Measurements from ENCODE around the gene HHEX. TPM values are rescaled to one million over a fixed set of nuclear protein-coding genes. Genes with fewer than 3 reads are reported as not detected.

Gene HHEX
- total and polyA plus RNA-seq, 10 donors, result 45.9 to 81.1 (median 58.4) TPM

GRCh38 chr10:92664322-92664721 lies 25.4 kb upstream of the HHEX start:
- no peak for TF ChIP-seq POLR2A (IDR thresholded peaks at IDR 0.05)
- no peak for TF ChIP-seq POLR2AphosphoS5 (IDR thresholded peaks at IDR 0.05)
- TF ChIP-seq CTCF (IDR thresholded peaks at IDR 0.05 in 8 of 11, conservative IDR thresholded peaks at IDR 0.05 in 3 of 11), result no peak
- Histone ChIP-seq H3K27ac (no peak overlapping the region), H3K4me3 (no peak overlapping the region), H3K4me1 (no peaks in the 10 kb centered on the region), H3K36me3 (no peaks in the 10 kb centered on the region), H3K27me3 (replicated peaks in 1 of 7) (no peaks in the 10 kb centered on the region), H3K9me3 (peaks cover 14 to 44% (median 33%) of the 10 kb centered on the region in 8 donors)
- no peak for DNase-seq
- intact Hi-C loops (cut with DNase I; ENCODE audit: low total_unique reads), result no loop called here

DNA sequence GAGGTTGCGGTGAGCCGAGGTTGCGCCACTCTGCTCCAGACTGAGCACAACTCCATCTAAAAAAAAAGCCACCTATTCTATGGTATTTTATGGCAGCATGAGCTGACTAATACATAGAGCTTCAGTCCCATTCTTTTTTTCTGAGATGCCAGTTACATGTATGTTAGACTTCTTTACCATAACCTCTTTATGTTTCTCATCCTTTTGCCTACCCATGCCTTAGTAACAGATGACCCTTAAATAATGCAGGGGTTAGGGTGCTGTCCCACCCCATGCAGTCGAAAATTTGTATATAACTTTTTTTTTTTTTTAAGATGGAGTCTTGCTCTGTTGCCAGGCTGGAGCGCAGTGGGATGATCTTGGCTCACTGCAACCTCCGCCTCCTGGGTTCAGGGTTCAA lies 22.7 kb upstream of the HHEX start:
- no peak for TF ChIP-seq POLR2AphosphoS5 (IDR thresholded peaks at IDR 0.05)
- no peak for TF ChIP-seq CTCF (IDR thresholded peaks at IDR 0.05 in 8 of 11, conservative IDR thresholded peaks at IDR 0.05 in 3 of 11)
- no peak for TF ChIP-seq POLR2A (IDR thresholded peaks at IDR 0.05)
- H3K4me3 ChIP-seq, result no peak overlapping the region
- 95 to 97% (median 95%) methylated on average over 6 of the region's 6 CpGs for WGBS, 5 donors
- intact Hi-C loops (cut with DNase I; ENCODE audit: low total_unique reads), result no loop called here
- no peaks in the 10 kb centered on the region for H3K4me1 ChIP-seq
- no peaks in the 10 kb centered on the region for H3K27me3 ChIP-seq (replicated peaks in 1 of 7)
- H3K36me3 ChIP-seq, result no peaks in the 10 kb centered on the region
- DNase-seq, result no peak
- H3K27ac ChIP-seq, result no peak overlapping the region
- H3K9me3 ChIP-seq, result peaks cover 14 to 31% (median 24%) of the 10 kb centered on the region in 8 donors

DNA sequence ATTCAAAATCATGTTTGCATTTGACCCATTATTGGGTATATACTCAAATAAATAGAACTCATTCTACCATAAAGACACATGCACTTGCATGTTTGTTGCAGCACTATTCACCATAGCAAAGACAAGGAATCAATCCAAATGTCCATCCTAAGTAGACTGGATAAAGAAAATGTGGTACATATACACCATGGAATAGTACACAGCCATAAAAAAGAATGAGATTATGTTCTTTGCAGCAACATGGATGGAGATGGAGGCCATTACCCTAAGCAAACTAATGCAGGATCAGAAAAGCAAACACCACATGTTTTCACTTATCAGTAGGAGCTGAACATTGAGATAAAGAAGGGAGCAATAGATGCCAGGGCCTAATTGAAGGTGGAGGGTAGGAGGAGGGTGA lies 12.0 kb upstream of the HHEX start:
- H3K27me3 ChIP-seq (replicated peaks in 1 of 7), result no peaks in the 10 kb centered on the region
- DNase-seq, result no peak
- no peaks in the 10 kb centered on the region for H3K4me1 ChIP-seq
- no peaks in the 10 kb centered on the region for H3K36me3 ChIP-seq
- H3K9me3 ChIP-seq, result peaks cover 0 to 5% (median 0%) of the 10 kb centered on the region in 8 donors
- no peak overlapping the region for H3K27ac ChIP-seq
- TF ChIP-seq CTCF (IDR thresholded peaks at IDR 0.05 in 8 of 11, conservative IDR thresholded peaks at IDR 0.05 in 3 of 11) (no peak), POLR2A (IDR thresholded peaks at IDR 0.05) (no peak), POLR2AphosphoS5 (IDR thresholded peaks at IDR 0.05) (no peak)
- H3K4me3 ChIP-seq, result no peak overlapping the region
- intact Hi-C loops (cut with DNase I; ENCODE audit: low total_unique reads), result no loop called here

DNA sequence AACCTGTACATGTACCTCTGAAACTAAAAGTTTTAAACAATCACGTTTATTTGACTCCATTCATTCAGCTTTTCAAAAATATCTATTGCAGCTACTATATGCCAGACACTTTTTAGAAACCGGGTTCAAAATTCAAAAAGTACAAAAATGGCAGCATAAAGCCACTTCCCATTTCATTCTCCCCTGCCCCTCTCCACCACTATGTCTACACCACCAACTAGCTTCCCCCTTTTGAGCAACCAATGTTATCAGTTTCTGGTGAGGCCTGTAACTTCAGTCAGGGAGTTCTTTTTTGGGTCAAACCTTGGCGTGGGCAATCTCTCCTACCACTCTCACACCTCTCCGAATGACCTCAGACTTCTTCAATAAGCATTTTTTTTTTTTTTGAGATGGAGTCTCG lies 11.5 kb upstream of the HHEX start:
- no peak for DNase-seq
- Histone ChIP-seq H3K27ac (no peak overlapping the region), H3K4me1 (no peaks in the 10 kb centered on the region), H3K4me3 (no peak overlapping the region), H3K9me3 (peaks cover 0 to 5% (median 0%) of the 10 kb centered on the region in 8 donors), H3K36me3 (no peaks in the 10 kb centered on the region), H3K27me3 (replicated peaks in 1 of 7) (no peaks in the 10 kb centered on the region)
- TF ChIP-seq CTCF (IDR thresholded peaks at IDR 0.05 in 8 of 11, conservative IDR thresholded peaks at IDR 0.05 in 3 of 11) (no peak), POLR2AphosphoS5 (IDR thresholded peaks at IDR 0.05) (no peak), POLR2A (IDR thresholded peaks at IDR 0.05) (no peak)
- WGBS, 5 donors, result 83 to 93% (median 87%) methylated on average over 5 of the region's 5 CpGs
- intact Hi-C loops (cut with DNase I; ENCODE audit: low total_unique reads), result no loop called here

All from spleen (tissue), 11 donors.